WTC11 (cell line): ENCODE measurements around the gene IGLL5. TPM values are rescaled to one million over a fixed set of nuclear protein-coding genes. Genes with fewer than 3 reads are reported as not detected.

Experiments used
- ATAC-seq: fragments of 200-7000 bp; cut with Tn5 transposase; 2 replicates; pipeline ENCODE4 v1.10.0; 2021; ENCODE audit warnings: mild to moderate bottlenecking, moderate library complexity
- CTCF ChIA-PET: fragments of 300-600 bp; sonication (Branson Sonifier 250); formaldehyde crosslinking; loops from one replicate; lab custom pipeline; 2021; ENCODE audit warnings: antibody characterized with exemption; lab: Charles Lee
- POLR2A ChIA-PET: fragments of 350-600 bp; sonication (Branson Sonifier 250); formaldehyde crosslinking; loops from one replicate; lab custom pipeline; 2021; ENCODE audit warnings: antibody characterized with exemption; lab: Charles Lee
- DNase-seq: peaks from one replicate; pipeline ENCODE4 v3.0.0; 2021; ENCODE audit warnings: low spot score
- H3K27ac Mint-ChIP-seq: 2 replicates; pipeline ENCODE4 v1.8.0; 2021; ENCODE audit warnings: mixed read lengths
- H3K27me3 Mint-ChIP-seq: 2 replicates; pipeline ENCODE4 v1.8.0; 2021; ENCODE audit warnings: low read depth, mild to moderate bottlenecking, moderate library complexity, mixed read lengths
- H3K36me3 Mint-ChIP-seq: 2 replicates; pipeline ENCODE4 v1.8.0; 2021; ENCODE audit warnings: mixed read lengths
- H3K4me1 Mint-ChIP-seq: 2 replicates; pipeline ENCODE4 v1.8.0; 2022; ENCODE audit warnings: mixed read lengths
- H3K4me3 Mint-ChIP-seq: 2 replicates; pipeline ENCODE4 v1.8.0; 2021; ENCODE audit warnings: mild to moderate bottlenecking, moderate library complexity, mixed read lengths
- H3K9me3 Mint-ChIP-seq: 2 replicates; pipeline ENCODE4 v1.8.0; 2021; ENCODE audit warnings: mixed read lengths
- AR ChIP-seq: fragments of 250-450 bp; sonication (Bioruptor Pico); IDR thresholded peaks from 2 replicates; pipeline ENCODE4 v1.9.0; 2021; ENCODE audit warnings: mild to moderate bottlenecking
- CTCF ChIP-seq: fragments of 200-600 bp; IDR thresholded peaks from 2 replicates; pipeline ENCODE4 v1.8.0; 2022; ENCODE audit warnings: antibody characterized with exemption
- E2F4 ChIP-seq: sonication (generic); formaldehyde crosslinking; IDR thresholded peaks from 2 replicates; pipeline ENCODE4 v1.8.1; 2022; ENCODE audit warnings: low read depth, mild to moderate bottlenecking, moderate library complexity, missing genetic modification reagents, borderline replicate concordance
- ELF4 ChIP-seq: sonication (generic); formaldehyde crosslinking; IDR thresholded peaks from 2 replicates; pipeline ENCODE4 v1.8.1; 2022; ENCODE audit warnings: low read depth, mild to moderate bottlenecking, moderate library complexity, missing genetic modification reagents
- EMX1 ChIP-seq: fragments of 250-450 bp; sonication (Bioruptor Pico); IDR thresholded peaks from 2 replicates; pipeline ENCODE4 v1.8.0; 2021; ENCODE audit warnings: mild to moderate bottlenecking
- GRHL2 ChIP-seq: fragments of 250-450 bp; sonication (Bioruptor Pico); IDR thresholded peaks from 2 replicates; pipeline ENCODE4 v1.8.0; 2022; ENCODE audit warnings: mild to moderate bottlenecking, moderate library complexity; ENCODE audit not compliant: insufficient replicate concordance, severe bottlenecking
- MLX ChIP-seq: sonication (generic); formaldehyde crosslinking; IDR thresholded peaks from 2 replicates; pipeline ENCODE4 v1.8.1; 2023; ENCODE audit warnings: mild to moderate bottlenecking, missing genetic modification reagents, moderate library complexity
- MXD4 ChIP-seq: fragments of 250-450 bp; sonication (Bioruptor Pico); IDR thresholded peaks from 2 replicates; pipeline ENCODE4 v1.8.0; 2021; ENCODE audit warnings: mild to moderate bottlenecking, moderate library complexity, borderline replicate concordance
- NFE2L1 ChIP-seq: sonication (generic); formaldehyde crosslinking; IDR thresholded peaks from 2 replicates; pipeline ENCODE4 v1.8.1; 2023; ENCODE audit warnings: missing genetic modification reagents
- NR1H2 ChIP-seq: sonication (generic); formaldehyde crosslinking; IDR thresholded peaks from 2 replicates; pipeline ENCODE4 v1.9.0; 2021; ENCODE audit warnings: mild to moderate bottlenecking, moderate library complexity, missing genetic modification reagents
- PREB ChIP-seq: sonication (generic); formaldehyde crosslinking; IDR thresholded peaks from 2 replicates; pipeline ENCODE4 v1.8.1; 2022; ENCODE audit warnings: mild to moderate bottlenecking, missing genetic modification reagents, moderate library complexity, borderline replicate concordance
- PRRX2 ChIP-seq: fragments of 250-450 bp; sonication (Bioruptor Pico); IDR thresholded peaks from 2 replicates; pipeline ENCODE4 v1.8.0; 2021; ENCODE audit warnings: mild to moderate bottlenecking
- SMAD3 ChIP-seq: sonication (generic); formaldehyde crosslinking; IDR thresholded peaks from 2 replicates; pipeline ENCODE4 v1.8.0; 2022; ENCODE audit warnings: missing genetic modification reagents, mild to moderate bottlenecking, borderline replicate concordance
- SMAD4 ChIP-seq: sonication (generic); formaldehyde crosslinking; IDR thresholded peaks from 2 replicates; pipeline ENCODE4 v1.8.0; 2022; ENCODE audit warnings: mild to moderate bottlenecking, missing genetic modification reagents
- TCF7 ChIP-seq: sonication (generic); formaldehyde crosslinking; IDR thresholded peaks from 2 replicates; pipeline ENCODE4 v1.8.0; 2022; ENCODE audit warnings: mild to moderate bottlenecking, low read depth, missing genetic modification reagents, moderate library complexity
- TEAD1 ChIP-seq: sonication (generic); formaldehyde crosslinking; IDR thresholded peaks from 2 replicates; pipeline ENCODE4 v1.8.0; 2022; ENCODE audit warnings: mild to moderate bottlenecking, missing genetic modification reagents
- TEAD4 ChIP-seq: sonication (generic); formaldehyde crosslinking; IDR thresholded peaks from 2 replicates; pipeline ENCODE4 v1.8.0; 2022; ENCODE audit warnings: mild to moderate bottlenecking, missing genetic modification reagents
- ZNF232 ChIP-seq: sonication (generic); formaldehyde crosslinking; IDR thresholded peaks from 2 replicates; pipeline ENCODE4 v1.8.0; 2022; ENCODE audit warnings: mild to moderate bottlenecking, missing genetic modification reagents
- ZNF512 ChIP-seq: sonication (generic); formaldehyde crosslinking; IDR thresholded peaks from 2 replicates; pipeline ENCODE4 v1.8.1; 2022; ENCODE audit warnings: missing genetic modification reagents, borderline replicate concordance
- ZSCAN18 ChIP-seq: fragments of 250-450 bp; sonication (Bioruptor Pico); IDR thresholded peaks from 2 replicates; pipeline ENCODE4 v2.1.2; 2022; ENCODE audit warnings: mild to moderate bottlenecking, moderate library complexity
- total RNA-seq: library from RNA; stranded (reverse); gene quantifications from 3 replicates; pipeline ENCODE4 v1.2.3, GENCODE V29; 2021

Gene IGLL5
- total RNA-seq, 1 experiment from 2014 or later = not detected

- Mint-ChIP-seq H3K27ac (no peak overlapping the region), H3K9me3 (no peaks in the 10 kb centered on the region)
- no peak for DNase-seq
- TF ChIP-seq NFE2L1 (CRISPR knock-in tag) = no peak
- TF ChIP-seq ZNF512 (CRISPR knock-in tag) = no peak
- no peak for TF ChIP-seq GRHL2
- TF ChIP-seq TEAD1 (CRISPR knock-in tag) = no peak
- TF ChIP-seq SMAD4 = no peak
- no peak for TF ChIP-seq PREB (CRISPR knock-in tag)
- no peak for TF ChIP-seq NR1H2 (CRISPR knock-in tag)
- no peak for TF ChIP-seq MXD4 (CRISPR knock-in tag)
- TF ChIP-seq TEAD4 (CRISPR knock-in tag) = no peak
- TF ChIP-seq SMAD3 (CRISPR knock-in tag) = no peak
- TF ChIP-seq CTCF = no peak
- no peak for TF ChIP-seq ZNF232 (CRISPR knock-in tag)
- no peak for TF ChIP-seq E2F4 (CRISPR knock-in tag)
- no peak for TF ChIP-seq MLX (CRISPR knock-in tag)
- TF ChIP-seq TCF7 (CRISPR knock-in tag) = no peak
- TF ChIP-seq AR (CRISPR knock-in tag) = no peak
- no peak for TF ChIP-seq ELF4 (CRISPR knock-in tag)
- no peak for TF ChIP-seq PRRX2 (CRISPR knock-in tag)
- TF ChIP-seq EMX1 (CRISPR knock-in tag) = no peak
- no peak for TF ChIP-seq ZSCAN18 (CRISPR knock-in tag)
- TF ChIP-seq, all 79 proteins: peak for 0
- CTCF ChIA-PET = interaction anchor here (1.1 to 1.9 kb wide), 2 partner anchors 11 to 40 kb away, joined by 3 to 9 read pairs; no protein-coding TSS in a partner anchor
- POLR2A ChIA-PET = no interaction called here
- no peaks in the 10 kb centered on the region for H3K4me1 Mint-ChIP-seq
- no peak for ATAC-seq
- no peaks in the 10 kb centered on the region for H3K36me3 Mint-ChIP-seq
- peaks cover 79% of the 10 kb centered on the region for H3K27me3 Mint-ChIP-seq
- H3K4me3 Mint-ChIP-seq = no peak overlapping the region
Measured at GRCh38 chr22:22894740-22895731, 7.4 kb downstream of the IGLL5 start.
